Pericardium fibroblast (primary cell): ENCODE measurements around the gene ARID3C. TPM values are rescaled to one million over a fixed set of nuclear protein-coding genes. Genes with fewer than 3 reads are reported as not detected.

Experiments
- total RNA-seq: library from RNA; depleted of rRNA; stranded (reverse); fragments of >200 nt; gene quantifications from 2 replicates; pipeline ENCODE4 v1.2.3, GENCODE V29; 2015

ARID3C gene, protein sequence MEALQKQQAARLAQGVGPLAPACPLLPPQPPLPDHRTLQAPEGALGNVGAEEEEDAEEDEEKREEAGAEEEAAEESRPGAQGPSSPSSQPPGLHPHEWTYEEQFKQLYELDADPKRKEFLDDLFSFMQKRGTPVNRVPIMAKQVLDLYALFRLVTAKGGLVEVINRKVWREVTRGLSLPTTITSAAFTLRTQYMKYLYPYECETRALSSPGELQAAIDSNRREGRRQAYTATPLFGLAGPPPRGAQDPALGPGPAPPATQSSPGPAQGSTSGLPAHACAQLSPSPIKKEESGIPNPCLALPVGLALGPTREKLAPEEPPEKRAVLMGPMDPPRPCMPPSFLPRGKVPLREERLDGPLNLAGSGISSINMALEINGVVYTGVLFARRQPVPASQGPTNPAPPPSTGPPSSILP
- total RNA-seq, result 0.35 and 1.2 TPM in 2 replicates

DNA sequence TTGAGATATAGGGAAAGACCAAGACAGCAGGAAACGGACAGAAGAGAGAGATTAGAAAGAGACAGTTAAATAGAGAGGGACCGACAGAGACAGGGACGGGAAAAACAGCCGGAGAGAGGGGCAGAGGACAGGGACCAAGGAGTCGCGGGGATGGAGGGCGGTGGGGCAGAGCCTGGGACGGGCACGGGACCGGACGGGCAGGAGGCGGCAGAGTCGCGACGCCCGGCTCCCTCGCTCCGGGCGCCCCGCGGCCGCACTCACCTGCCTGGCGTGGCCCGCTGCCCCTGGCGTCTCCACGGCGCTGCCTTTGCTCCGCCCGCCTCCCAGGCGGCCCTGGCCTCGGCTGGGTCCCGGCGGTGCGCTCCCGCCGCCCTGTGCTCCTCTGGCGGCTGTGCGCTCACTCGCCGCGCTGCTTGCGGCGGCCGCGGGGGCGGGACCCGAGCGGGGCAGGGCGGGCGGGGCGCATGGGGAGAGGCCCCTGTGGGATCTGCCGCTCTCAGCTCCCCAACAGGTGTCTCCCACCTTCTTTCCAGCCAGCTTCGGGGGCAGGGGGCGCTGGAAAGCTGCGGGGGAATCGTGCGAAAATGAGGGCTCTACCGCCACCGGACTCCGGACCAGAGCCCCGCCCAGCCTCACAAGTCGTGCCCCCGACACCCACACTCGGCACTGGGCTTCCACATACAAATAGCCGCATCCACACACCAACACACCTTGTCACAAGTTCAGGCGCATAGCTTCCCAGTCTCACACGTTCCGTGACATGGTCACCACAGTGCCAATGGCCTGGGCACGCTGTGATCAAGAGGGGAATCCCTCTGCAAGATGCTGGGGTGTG, at the start of gene ARID3C:
Gene ARID3C (minus strand): TSS at position 411 of the 835 bp plus-strand sequence. CDS start 1,052 bp downstream, outside the sequence.

DNA sequence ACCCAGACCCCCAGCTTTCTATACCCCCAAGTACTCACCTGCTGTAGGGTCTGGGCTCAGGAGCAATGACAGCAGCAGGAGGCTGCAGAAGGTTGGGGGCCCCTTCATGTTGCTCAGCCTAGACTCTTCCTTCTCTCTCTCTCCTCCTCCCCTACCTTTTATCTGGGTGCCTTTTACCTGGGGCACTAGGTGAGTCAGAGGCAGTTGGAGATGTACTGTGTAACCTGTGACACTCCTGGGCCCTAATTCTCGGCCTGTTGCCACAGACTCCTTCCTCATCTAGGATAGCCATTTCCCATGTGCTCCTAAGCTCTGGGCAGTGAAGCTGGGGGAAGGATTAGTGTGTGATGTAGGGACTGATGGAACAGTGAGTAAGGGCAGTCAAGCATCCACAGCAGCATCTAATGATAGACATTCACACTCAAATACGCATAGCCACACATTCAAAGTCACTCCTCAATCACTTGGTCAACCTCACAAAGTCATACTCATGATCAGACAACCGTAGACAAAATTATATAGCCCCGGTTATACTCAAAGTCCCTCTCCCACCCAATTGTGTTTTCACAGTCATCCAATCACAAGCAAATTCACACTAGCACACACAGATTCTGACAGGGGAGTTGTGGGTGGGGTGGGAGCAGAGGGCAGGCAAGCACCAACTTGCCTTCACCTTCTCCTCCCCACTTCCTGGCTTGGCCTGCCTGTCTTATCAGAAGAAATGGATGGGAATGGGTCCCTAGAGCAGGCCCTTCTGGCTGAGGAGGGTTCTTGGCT, 33.8 kb upstream of the ARID3C start, which contains the start of gene CCL27:
Gene CCL27 (minus strand): TSS at position 132 of the 777 bp plus-strand sequence. CDS start 24 bp downstream, at position 108.

DNA sequence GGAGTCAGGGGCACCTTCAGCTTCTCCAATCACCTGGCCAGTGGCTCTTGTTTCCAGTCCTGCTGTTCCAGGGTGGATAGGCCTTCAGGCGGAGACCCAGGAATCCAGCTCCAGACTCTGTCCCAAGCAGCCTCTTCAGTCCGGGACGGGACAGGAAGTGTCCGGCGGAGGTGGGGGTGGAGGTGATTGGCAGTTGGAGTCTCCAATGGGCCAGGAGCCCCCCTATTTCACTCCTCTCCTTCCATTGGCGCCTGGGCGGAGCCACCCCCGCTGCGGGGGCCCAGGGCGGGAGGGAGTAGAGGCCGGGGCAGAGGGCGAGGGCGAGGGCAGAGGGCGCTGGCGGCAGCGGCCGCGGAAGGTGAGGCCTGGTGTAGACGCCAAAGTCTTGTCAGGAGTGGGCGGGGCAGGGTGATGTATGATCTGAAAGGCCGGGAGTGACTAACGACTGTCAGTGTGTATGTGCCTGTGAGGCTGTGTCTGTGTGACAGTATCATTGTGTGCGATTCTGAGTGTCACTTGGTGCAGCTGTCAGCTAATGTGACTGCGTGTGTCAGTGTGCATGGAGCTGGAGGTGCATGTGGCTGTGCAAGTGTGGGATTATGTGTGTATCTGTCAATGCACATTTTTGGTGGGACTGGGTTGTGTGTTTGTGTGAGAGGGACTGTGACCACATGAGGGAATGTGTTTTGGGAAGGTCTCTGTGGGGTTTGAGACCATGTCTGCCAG, 23.2 kb upstream of the ARID3C start, which contains the start of gene IL11RA:
Gene IL11RA (plus strand): TSS at position 310 of the 726 bp plus-strand sequence. CDS start 3,033 bp downstream, outside the sequence.

DNA sequence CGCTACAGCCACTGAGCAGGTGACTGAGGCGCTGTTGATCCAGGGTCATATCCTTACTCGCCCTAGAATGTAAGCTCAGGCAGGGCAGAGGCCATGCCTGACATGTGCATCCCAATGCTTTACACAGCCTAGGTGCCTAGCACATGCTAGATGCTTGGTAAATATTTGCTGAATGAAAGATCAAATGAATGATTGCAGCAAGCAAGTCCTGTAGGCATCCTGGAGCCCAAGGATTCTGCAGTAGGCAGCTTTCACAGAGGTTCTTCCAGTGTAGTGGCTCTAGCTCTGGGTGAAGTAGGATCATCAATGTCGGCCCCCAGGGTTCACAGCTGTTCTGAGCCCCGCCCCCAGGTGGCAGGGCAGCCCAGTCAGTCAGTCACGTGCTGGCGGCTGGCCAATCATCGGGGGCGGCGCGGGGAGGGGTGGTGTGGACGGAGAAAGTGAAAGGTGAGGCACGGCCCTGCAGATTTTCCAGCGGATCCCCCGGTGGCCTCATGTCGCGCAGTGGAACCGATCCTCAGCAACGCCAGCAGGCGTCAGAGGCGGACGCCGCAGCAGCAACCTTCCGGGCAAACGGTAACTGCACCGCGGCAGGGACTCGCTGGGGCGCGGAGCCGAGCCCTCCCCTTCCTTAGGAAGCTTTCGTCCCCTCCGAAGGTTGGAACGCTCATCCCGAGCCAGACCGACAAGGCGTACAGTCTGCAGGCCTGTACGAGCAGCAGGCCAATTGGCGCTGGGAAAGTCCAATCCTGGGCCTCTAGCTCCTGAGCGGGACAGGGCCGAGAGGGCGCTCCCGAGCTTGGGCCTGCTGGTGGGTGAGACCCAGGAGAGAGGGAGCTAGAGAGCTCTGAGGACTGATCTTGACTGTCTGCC, 17.6 kb upstream of the ARID3C start, which contains the start of gene GALT:
Gene GALT (plus strand): TSS at position 465 of the 873 bp plus-strand sequence. CDS start 30 bp downstream, at position 495.

GRCh38 chr9:34637356-34638137, 8.7 kb upstream of the ARID3C start, which contains the start of gene SIGMAR1:
TSS of gene SIGMAR1 (minus strand) at chr9:34637787. CDS start at chr9:34637697, 90 bp downstream.

GRCh38 chr9:34620061-34620994, 8.5 kb downstream of the ARID3C start, which contains the start of gene DCTN3:
TSS of gene DCTN3 (minus strand) at chr9:34620495. CDS start at chr9:34620464, 31 bp downstream.

DNA sequence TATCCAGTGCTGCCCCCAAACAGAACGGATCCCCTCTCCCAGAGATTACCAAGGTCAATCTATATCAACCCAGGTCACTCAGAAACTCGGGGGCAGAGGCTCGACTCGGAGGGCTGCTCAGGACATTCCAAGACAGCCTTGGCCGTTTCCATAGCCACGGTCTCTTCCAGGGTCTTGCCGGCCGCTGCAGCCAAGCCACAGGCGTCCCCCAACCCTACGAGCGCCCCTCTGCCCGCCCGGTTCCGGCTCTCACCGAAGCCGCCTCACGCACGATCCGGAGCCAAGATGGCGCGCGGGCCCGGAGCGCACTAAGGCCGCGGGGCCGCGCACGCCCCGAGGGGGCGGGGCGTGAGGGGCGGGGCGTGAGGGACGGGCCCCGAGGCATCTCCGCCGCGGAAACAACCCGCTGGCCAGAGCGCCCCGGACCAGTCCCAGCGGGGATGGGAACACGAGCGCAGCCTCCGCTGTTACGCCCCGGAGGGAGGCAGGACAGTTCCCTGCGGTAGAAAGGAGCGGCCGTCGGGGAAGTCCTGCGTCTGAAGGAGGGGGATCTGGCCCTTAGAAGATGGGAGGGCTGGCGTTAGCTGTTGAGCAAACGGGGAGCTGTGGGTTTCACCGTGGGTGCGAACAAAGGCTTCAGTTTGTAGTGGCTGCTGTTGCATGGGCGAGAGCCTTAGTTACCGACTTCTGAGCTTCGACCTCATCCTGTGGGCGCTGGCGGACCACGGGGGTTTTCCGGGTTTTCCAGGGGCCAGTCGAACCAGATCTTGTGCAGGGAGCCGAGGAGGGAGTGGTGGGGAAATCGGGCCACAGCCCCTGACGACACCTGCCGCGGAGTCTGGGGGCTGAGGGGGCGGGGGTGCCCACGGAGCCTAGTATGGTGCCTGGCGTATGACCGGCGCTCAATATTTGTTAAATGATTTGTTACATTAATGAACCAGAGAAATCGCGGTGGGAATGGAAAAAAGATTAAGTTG, 16.8 kb downstream of the ARID3C start, which contains the start of gene RPP25L:
Gene RPP25L (minus strand): TSS at position 287 of the 977 bp plus-strand sequence. CDS start 801 bp downstream, outside the sequence.

GRCh38 chr9:34589636-34590380, 39.1 kb downstream of the ARID3C start, which contains the start of gene CNTFR:
TSS of gene CNTFR (minus strand) at chr9:34589724. CDS start at chr9:34568981, 20,743 bp downstream.

Other genes with a start within 250 kb of the ARID3C start
- gene FAM219A, start 170.5 kb downstream of the ARID3C start, total RNA-seq, result 8.5 and 10.6 TPM in 2 replicates
- gene DNAI1, start 170.3 kb downstream of the ARID3C start, total RNA-seq, result not detected in 2 replicates
- gene ENHO, start 106.1 kb downstream of the ARID3C start, total RNA-seq, result not detected in 2 replicates
- gene CNTFR, start 39.3 kb downstream of the ARID3C start, total RNA-seq, result 0.51 and 9.9 TPM in 2 replicates
- 28.8 and 32.9 TPM in 2 replicates for gene RPP25L, start 17.0 kb downstream of the ARID3C start, total RNA-seq
- 129 and 185 TPM in 2 replicates for gene DCTN3, start 8.6 kb downstream of the ARID3C start, total RNA-seq
- 147 and 176 TPM in 2 replicates for gene SIGMAR1, start 8.7 kb upstream of the ARID3C start, total RNA-seq
- gene GALT, start 17.6 kb upstream of the ARID3C start, total RNA-seq, result 23.7 and 43.3 TPM in 2 replicates
- gene IL11RA, start 23.1 kb upstream of the ARID3C start, total RNA-seq, result 40.8 and 72.8 TPM in 2 replicates
- 0.12 TPM in 1 of 2 replicates, not detected in the other for gene CCL27, start 33.6 kb upstream of the ARID3C start, total RNA-seq
- gene CCL19, start 62.2 kb upstream of the ARID3C start, total RNA-seq, result not detected in 2 replicates
- gene CCL21, start 81.1 kb upstream of the ARID3C start, total RNA-seq, result 2.6 TPM in 1 of 2 replicates, not detected in the other